SK-MEL-5 (cell line): ENCODE measurements around the gene ZNF296. TPM values are rescaled to one million over a fixed set of nuclear protein-coding genes. Genes with fewer than 3 reads are reported as not detected.
"Not testable (repeated sequence)": the region's sequence is repeated elsewhere in the genome, so short reads cannot be mapped to it uniquely, and the experiment has no call there.

Experiments used
- DNase-seq: peaks from one replicate; pipeline ENCODE4 v3.0.0-alpha.2; 2016; ENCODE audit warnings: low read depth, low spot score
- in situ Hi-C: cut with HindIII; loops from 2 replicates; pipeline ENCODE4 v1.10.0; 2016; ENCODE audit warnings: low sequenced_read_pairs, high pct_unique_total_duplicates, low pct_unique_long_range_greater_than_20kb
- total RNA-seq: library from RNA; depleted of rRNA; stranded (reverse); fragments of >200 nt; shearing (Covaris generic); gene quantifications from 2 replicates; pipeline ENCODE4 v1.2.3, GENCODE V29; 2014

The ZNF296 gene
- total RNA-seq, 1 experiment from 2014 or later = 0.08 TPM

GRCh38 chr19:45106363-45106762 is 30.1 kb upstream of the ZNF296 start:
- in situ Hi-C loops, DNase-seq: not testable (repeated sequence)

DNA sequence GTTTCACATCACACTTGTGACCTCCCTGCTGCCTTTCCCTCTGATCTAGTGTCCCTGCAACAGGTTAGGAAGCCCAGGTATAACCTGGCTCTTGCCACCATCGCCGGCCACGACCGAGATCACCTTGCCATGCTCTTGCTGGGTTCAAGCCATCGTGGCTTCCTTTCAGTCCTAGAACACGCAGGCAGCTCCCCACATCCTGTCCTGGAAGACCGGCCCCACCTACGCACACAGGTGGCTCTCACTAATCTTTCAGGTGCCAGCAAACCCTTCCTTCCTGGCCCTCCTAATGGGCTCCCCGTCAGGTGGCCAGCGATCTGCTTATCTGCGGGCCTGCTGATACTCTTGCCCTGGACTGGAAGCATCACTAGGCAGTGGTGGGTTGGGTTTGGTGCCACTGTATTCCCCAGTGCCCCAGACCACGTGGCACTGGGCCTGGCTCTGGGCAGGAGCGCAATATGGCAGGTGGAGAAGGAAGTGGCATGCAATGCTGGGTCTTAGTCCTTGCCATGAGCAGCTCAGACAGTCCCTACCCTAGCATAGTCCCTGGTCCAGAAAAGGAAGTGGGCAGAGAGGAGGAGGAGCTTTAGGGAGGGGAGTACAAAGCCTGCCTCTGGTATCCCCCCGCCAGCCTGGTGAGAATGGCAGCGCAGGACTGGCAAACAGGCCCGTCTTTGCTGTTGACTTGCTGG is 28.5 kb upstream of the ZNF296 start:
- in situ Hi-C loops = no loop called here
- no peak for DNase-seq

DNA sequence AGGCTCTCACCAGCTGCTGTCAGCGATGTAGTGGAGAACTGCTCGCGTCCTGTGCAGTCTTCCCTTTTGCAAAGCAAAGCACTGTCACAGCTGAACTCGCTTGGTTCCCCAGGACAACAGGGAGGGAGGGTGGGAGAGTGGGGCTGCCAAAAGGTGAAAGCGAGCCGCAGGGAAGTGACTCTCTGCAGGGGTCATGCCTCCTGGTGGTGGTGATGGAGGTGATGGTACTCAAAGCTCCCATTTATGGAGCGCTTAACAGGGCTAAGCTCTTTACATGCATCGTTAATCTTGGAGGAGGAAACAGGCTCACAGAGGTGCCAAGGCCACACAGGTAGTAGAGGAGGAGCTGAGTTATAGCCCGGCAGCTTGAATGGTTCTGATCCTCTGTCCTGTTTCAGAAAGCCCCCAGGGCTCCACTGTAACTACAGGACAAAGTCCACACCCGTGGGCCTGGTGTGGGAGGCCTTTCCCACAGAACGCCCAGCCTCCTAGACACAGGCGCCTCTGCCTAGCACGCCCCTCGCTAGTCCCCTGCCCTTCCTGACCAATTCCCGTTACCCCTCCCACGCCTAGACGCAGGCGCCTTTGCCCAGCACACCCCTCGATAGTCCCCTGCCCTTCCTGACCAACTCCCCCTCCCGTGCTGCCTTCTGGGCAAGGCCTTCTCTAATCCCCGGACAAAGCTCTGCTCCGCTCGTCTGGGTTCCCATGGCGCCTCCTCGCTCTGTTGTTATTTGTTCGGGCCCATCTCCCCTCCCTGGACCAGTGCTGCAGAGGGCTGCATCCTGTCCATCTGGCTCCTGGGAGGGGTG is 27.4 kb upstream of the ZNF296 start:
- in situ Hi-C loops = no loop called here
- DNase-seq = peak; percentile 42

DNA sequence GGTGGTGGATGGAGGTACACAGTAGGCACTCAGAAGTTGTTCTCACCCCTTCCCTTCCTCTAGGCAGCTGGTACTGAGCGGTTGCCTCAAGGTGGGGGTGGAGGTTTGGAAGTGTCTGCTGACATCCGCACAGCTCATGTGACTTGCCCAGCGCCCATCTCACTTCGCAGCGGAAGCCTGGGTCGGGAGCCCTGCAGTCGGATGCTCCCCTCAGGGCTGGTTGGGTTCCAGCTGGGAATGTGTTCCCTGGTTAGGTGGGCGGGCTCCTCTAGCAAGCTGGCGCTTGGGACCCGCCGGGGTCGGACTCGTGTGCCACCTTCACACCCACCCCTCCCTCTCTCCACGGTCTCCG is 26.9 kb upstream of the ZNF296 start:
- in situ Hi-C loops = no loop called here
- peak; percentile 78 for DNase-seq

GRCh38 chr19:45102481-45102880 is 26.2 kb upstream of the ZNF296 start:
- no peak for DNase-seq
- in situ Hi-C loops = no loop called here

DNA sequence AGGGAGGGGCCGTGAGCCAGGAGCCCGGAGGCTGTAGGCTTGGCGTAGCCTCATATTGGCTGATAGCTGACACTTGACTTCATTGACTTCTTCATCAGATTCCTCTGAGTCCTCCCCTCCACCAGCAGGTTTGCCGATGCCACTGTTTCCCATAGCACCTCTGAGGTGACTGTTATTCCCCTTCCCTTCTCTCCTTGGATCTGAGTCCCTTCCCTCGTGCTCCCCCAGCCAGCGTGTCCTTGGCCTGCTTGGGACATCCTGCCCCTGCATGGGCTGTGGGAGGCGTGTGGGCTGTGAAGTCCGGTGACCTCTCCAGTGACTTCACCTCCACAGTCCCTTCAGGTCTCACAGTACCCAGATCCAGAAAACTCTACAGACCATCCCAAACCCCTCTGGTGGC is 25.5 kb upstream of the ZNF296 start:
- in situ Hi-C loops = no loop called here
- DNase-seq = no peak

GRCh38 chr19:45100846-45101252 is 24.6 kb upstream of the ZNF296 start:
- in situ Hi-C loops = no loop called here
- no peak for DNase-seq

GRCh38 chr19:45100201-45100600 is 23.9 kb upstream of the ZNF296 start:
- DNase-seq = no peak
- in situ Hi-C loops = no loop called here

GRCh38 chr19:45099467-45100191 is 23.4 kb upstream of the ZNF296 start:
- in situ Hi-C loops = no loop called here
- no peak for DNase-seq

DNA sequence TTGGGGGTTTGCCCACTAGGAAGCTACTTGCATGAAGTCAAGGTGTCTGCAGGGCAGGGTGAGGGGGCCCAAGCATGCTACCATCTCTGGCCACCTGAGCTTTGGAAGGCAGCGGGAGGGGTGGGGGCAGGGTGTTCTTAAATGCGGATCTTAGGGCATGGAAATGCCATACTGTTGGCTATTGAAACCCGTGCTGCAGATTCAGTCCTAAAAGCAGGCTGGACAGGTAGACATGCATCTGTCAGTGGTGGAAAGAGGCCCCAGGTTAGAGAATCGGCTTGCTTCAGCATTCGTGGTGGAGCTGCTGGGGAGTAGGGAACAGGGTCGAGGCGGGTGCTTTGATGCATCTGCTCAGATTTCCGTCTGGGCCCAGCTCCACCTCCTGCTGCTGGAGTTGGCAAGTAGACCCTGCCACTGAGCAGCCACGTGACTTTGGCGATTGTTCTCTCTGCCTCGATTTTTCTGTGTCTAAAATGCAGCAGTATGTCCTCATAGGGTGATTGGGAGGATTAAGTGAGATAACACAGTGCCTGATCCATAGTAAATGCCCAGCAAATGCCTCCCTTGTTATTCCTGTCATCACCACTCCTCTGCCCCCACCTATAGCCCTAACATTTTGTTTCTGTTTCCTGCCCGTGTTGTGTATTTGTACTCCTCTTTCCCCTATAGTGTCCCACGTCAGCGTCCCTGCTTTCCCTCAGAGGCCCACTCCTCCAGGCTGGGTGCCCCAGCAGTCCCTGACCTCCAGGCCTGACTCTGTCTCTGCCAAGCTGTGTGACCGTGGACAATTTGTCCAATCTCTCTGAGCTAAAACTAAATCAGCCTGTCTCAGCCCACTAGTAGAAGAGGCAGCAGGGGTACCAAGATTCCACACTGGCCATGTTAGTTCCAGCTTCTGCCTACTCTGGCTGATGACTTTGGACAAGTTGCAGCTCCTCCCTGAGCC is 22.5 kb upstream of the ZNF296 start:
- no peak for DNase-seq
- in situ Hi-C loops = no loop called here

DNA sequence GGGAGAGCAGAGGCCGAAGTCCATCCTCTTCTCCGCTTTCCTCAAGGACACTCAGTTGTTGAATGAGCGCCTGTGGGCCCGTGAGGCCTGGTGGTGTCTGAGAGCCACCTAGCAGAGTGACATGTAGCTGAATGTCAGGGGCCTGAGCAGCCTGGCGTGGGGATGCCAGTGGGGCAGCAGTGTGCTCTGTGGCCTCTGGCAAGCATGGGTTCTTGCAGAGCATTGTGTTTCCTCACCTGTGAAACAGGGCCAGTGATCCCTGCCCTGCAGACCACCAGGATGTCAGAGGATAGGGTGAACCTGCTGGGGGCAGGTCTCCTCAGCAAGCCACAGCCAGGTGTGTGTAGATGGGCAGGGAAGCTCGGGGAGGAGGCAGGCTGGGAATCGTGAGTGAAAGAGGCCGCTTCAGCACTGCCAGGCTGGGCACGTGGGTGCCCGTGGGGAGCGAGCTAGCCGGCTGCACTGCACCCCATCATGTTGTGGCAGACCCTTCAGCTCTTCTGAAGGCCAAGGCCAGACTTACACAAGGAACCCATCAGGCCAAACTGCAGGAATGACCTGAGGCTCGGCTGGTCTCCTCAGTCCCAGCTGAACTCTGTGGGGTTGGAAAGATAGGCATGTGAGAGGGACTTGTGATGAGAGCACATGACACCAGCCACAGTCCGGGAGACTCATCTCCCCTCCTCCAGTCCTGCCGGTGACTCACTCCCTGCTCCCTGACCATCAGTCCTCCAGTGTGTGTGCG is 21.7 kb upstream of the ZNF296 start:
- in situ Hi-C loops = no loop called here
- peak; percentile 97 for DNase-seq

- no peak for DNase-seq
- in situ Hi-C loops = no loop called here
Measured at GRCh38 chr19:45097450-45097775, 21.1 kb upstream of the ZNF296 start.

DNA sequence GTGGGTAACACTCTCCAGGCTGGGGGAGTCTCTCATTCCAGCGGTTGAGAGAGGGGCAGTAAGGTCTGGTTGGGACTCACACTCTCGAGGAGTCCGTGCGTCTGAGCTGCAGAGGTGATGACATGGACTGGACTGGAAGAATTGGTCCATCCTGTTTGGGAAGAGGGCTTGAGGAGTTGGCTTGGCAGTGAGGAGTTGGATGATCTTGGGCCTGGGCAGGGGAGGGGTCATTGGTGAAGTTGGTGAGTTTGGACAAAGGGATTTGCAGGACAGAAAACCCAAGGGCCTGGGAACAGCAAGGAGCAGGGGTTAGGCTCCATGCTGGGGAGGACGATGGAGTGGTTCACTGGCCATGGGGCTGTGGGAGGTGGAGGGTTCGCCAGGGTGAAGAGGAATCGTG is 20.4 kb upstream of the ZNF296 start:
- in situ Hi-C loops = no loop called here
- no peak for DNase-seq

GRCh38 chr19:45095496-45096413 is 19.5 kb upstream of the ZNF296 start:
- in situ Hi-C loops = no loop called here
- no peak for DNase-seq

- in situ Hi-C loops = no loop called here
Measured at GRCh38 chr19:45094707-45095106, 18.4 kb upstream of the ZNF296 start.

GRCh38 chr19:45094137-45094536 is 17.9 kb upstream of the ZNF296 start:
- in situ Hi-C loops = no loop called here
- no peak for DNase-seq

More at GRCh38 chr19:45094707-45095106, 18.4 kb upstream of the ZNF296 start:
- no peak for DNase-seq
